Measurements from ENCODE around the gene FGF18. TPM values are rescaled to one million over a fixed set of nuclear protein-coding genes. Genes with fewer than 3 reads are reported as not detected.

The FGF18 gene
- total and polyA plus RNA-seq, 12 donors: 0.14 to 1.5 (median 0.30) TPM

GRCh38 chr5:171459839-171460238 lies 40.4 kb downstream of the FGF18 start:
- DNase-seq: no peak
- no peak for TF ChIP-seq POLR2A (IDR thresholded peaks at IDR 0.05)
- TF ChIP-seq CTCF (IDR thresholded peaks at IDR 0.05): no peak
- no peaks in the 10 kb centered on the region for H3K4me1 ChIP-seq (replicated peaks in 1 of 2)
- 64 to 84% (median 80%) methylated on average over 3 to 6 of the region's 6 CpGs for WGBS, 4 donors
- H3K27ac ChIP-seq: no peak overlapping the region
- no peak overlapping the region for H3K4me3 ChIP-seq
- no peaks in the 10 kb centered on the region for H3K9me3 ChIP-seq (replicated peaks in 1 of 3)
- no peaks in the 10 kb centered on the region for H3K27me3 ChIP-seq
- H3K36me3 ChIP-seq (replicated peaks in 1 of 2): no peaks in the 10 kb centered on the region
- intact Hi-C loops (cut with DNase I): no loop called here

GRCh38 chr5:171462136-171462927 lies 42.9 kb downstream of the FGF18 start:
- no peak overlapping the region for H3K27ac ChIP-seq
- WGBS, 4 donors: 70 to 84% (median 80%) methylated on average over 8 to 15 of the region's 15 CpGs
- no peak for DNase-seq

GRCh38 chr5:171462928-171463861 lies 43.7 kb downstream of the FGF18 start:
- Histone ChIP-seq H3K4me3 (no peak overlapping the region), H3K4me1 (replicated peaks in 1 of 2) (no peaks in the 10 kb centered on the region), H3K9me3 (replicated peaks in 1 of 3) (no peaks in the 10 kb centered on the region), H3K27ac (no peak overlapping the region), H3K27me3 (no peaks in the 10 kb centered on the region), H3K36me3 (replicated peaks in 1 of 2) (no peaks in the 10 kb centered on the region)
- no peak for DNase-seq
- no peak for TF ChIP-seq POLR2A (IDR thresholded peaks at IDR 0.05)
- no peak for TF ChIP-seq CTCF (IDR thresholded peaks at IDR 0.05)
- WGBS, 4 donors: 72 to 84% (median 79%) methylated on average over 11 of the region's 11 CpGs
- intact Hi-C loops (cut with DNase I): no loop called here

More at GRCh38 chr5:171462136-171462927, 42.9 kb downstream of the FGF18 start:
- Histone ChIP-seq H3K4me1 (replicated peaks in 1 of 2) (no peaks in the 10 kb centered on the region), H3K4me3 (no peak overlapping the region), H3K9me3 (replicated peaks in 1 of 3) (no peaks in the 10 kb centered on the region), H3K27me3 (no peaks in the 10 kb centered on the region), H3K36me3 (replicated peaks in 1 of 2) (no peaks in the 10 kb centered on the region)
- intact Hi-C loops (cut with DNase I): no loop called here
- TF ChIP-seq CTCF (IDR thresholded peaks at IDR 0.05): no peak
- no peak for TF ChIP-seq POLR2A (IDR thresholded peaks at IDR 0.05)

DNA sequence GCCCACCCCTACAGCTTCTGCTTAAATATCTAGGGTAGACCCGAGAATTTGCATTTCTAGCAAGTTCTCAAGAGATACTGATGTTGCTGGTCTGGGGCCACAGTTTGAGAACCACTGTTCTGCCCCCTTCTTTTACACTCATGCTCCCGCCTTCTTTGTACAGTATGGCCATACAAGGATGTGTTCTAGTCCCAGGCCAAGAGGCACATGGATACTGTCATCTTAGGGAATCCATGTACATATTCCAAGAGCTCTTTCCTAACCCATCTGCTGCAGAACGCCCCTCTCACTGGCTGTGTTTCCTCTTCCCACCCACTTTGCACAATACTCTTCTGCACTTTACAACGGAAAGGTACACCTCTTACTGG lies 44.4 kb downstream of the FGF18 start:
- no peak for DNase-seq
- no peaks in the 10 kb centered on the region for H3K9me3 ChIP-seq (replicated peaks in 1 of 3)
- no peak for TF ChIP-seq CTCF (IDR thresholded peaks at IDR 0.05)
- TF ChIP-seq POLR2A (IDR thresholded peaks at IDR 0.05): no peak
- H3K27me3 ChIP-seq: no peaks in the 10 kb centered on the region
- H3K36me3 ChIP-seq (replicated peaks in 1 of 2): no peaks in the 10 kb centered on the region
- WGBS, 4 donors: 72 to 84% (median 76%) methylated on average over 4 of the region's 4 CpGs
- no peak overlapping the region for H3K4me3 ChIP-seq
- intact Hi-C loops (cut with DNase I): no loop called here
- no peak overlapping the region for H3K27ac ChIP-seq
- no peaks in the 10 kb centered on the region for H3K4me1 ChIP-seq (replicated peaks in 1 of 2)
